ENCODE results near the gene CXorf49B. TPM values are rescaled to one million over a fixed set of nuclear protein-coding genes. Genes with fewer than 3 reads are reported as not detected.
A peak's percentile ranks its signal among the peaks of the same experiment; 100 is the strongest.
"Not testable (repeated sequence)": the region's sequence is repeated elsewhere in the genome, so short reads cannot be mapped to it uniquely, and the experiment has no call there.

The CXorf49B gene
- total RNA-seq, 3 donors from 2014 or later = not detected

DNA sequence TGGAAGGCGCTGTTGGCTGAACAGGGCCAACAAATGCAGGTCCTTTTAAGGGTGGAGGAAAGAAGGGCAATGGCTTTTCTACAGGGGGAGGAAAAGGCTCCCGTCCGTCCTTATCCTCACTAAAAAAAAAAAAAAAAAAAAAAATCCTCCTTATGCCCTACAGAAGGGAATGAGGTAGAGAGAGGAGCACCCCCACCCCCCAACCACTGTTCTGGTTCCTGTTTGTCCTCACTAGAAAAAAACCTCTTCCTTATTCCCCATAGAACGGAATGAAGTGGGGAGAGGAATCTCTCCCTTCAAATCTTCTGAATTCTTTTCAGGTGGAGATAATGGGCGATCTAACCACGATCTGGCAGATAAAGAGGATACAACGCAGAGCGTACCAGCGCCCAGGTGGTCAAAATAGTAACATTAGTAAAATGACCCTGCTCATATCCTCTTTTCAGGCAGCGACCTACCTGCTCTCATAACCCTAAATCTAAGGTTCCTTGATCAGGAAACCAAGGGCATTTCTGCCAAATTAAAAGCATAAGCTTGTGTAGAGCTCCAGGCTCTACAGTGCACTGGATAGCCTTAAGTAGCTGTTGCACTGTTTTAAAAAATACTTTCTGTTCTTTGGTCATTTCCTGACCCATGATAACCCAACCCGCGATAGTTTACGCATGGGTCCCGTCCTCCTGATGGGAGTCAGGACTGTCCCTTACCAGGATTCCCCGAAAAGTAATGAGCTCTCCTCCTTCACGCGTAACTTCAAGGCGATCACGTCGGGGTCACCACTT lies 20.6 kb downstream of the CXorf49B start:
- H3K27me3 Mint-ChIP-seq (ENCODE audit: low read depth); H3K4me3 Mint-ChIP-seq; H3K4me1 Mint-ChIP-seq (ENCODE audit: low read depth); DNase-seq; H3K36me3 Mint-ChIP-seq (ENCODE audit: insufficient read depth); H3K9me3 Mint-ChIP-seq: not testable (repeated sequence)
- ATAC-seq = peak in 1 of 2 donors; percentile 20

DNA sequence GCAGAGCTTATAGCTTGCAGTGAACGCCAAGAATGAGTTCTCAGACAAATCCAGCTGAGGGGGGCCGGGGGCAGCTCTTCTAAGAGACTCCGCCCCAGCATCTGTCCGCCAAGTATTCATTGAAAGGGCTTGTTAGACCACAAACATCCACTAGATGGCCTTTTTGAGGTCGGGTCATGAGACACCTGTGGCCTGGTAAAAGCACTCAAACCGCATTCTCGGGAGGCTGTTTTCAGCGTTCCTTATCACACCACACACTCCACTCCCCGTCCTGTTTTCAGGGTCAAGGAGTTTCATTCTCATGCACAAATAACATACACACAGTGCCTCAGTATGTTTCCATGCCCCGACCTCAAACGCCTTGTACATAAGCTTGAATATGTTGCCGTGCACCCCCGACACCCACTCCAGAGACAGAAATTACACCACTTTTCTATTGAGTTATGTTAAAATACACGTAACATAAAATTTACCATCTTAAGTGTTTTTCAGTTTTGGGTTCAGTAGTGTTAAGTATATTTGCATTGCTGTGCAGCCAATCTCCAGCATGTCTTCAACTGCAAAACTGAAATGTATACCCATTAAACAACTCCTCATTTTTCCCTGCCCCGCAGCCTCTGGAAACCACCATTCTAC lies 21.3 kb downstream of the CXorf49B start:
- not testable (repeated sequence) for H3K27me3 Mint-ChIP-seq (ENCODE audit: low read depth); H3K4me1 Mint-ChIP-seq (ENCODE audit: low read depth); H3K9me3 Mint-ChIP-seq; H3K4me3 Mint-ChIP-seq; DNase-seq; H3K36me3 Mint-ChIP-seq (ENCODE audit: insufficient read depth)
- peak; percentile 60 to 63 for ATAC-seq

DNA sequence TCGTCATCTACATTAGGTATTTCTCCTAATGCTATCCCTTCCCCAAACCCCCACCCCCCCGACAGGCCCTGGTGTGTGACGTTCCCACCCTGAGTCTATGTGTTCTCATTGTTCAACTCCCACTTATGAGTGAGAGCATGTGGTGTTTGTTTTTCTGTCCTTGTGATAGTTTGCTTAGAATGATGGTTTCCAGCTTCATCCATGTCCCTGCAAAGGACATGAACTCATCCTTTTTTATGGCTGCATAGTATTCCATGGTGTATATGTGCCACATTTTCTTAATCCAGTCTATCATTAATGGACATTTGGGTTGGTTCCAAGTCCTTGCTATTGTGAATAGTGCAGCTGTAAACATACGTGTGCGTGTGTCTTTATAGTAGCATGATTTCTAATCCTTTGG lies 43.3 kb downstream of the CXorf49B start:
- not testable (repeated sequence) for H3K27me3 Mint-ChIP-seq (ENCODE audit: low read depth); H3K36me3 Mint-ChIP-seq (ENCODE audit: insufficient read depth); DNase-seq; H3K4me1 Mint-ChIP-seq (ENCODE audit: low read depth); H3K4me3 Mint-ChIP-seq; H3K9me3 Mint-ChIP-seq; ATAC-seq

DNA sequence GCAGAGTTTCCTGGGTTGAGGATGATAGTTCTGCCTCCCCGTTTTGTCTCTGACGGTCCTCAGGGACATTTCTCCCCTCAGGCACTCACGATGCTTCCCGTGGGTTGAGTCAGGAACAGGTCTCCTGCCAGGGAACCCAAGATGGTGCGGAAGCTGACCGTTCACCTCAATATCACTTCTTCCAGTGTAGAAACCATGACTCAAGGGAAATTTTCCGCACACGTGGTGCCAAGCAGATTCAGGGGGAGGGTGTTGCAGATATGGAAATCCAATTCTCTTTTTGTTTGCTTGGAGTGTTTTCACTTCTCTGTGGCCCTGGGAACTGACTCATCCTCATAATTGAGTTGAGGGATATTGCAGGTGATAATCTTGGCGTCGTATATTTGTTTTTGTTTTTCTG lies 46.7 kb downstream of the CXorf49B start:
- Mint-ChIP-seq H3K4me3 (no peak overlapping the region), H3K36me3 (ENCODE audit: insufficient read depth) (no peaks in the 10 kb centered on the region), H3K4me1 (ENCODE audit: low read depth) (no peaks in the 10 kb centered on the region), H3K9me3 (no peaks in the 10 kb centered on the region), H3K27me3 (ENCODE audit: low read depth) (peaks cover 3% of the 10 kb centered on the region)
- DNase-seq (no peak), ATAC-seq (no peak)

DNA sequence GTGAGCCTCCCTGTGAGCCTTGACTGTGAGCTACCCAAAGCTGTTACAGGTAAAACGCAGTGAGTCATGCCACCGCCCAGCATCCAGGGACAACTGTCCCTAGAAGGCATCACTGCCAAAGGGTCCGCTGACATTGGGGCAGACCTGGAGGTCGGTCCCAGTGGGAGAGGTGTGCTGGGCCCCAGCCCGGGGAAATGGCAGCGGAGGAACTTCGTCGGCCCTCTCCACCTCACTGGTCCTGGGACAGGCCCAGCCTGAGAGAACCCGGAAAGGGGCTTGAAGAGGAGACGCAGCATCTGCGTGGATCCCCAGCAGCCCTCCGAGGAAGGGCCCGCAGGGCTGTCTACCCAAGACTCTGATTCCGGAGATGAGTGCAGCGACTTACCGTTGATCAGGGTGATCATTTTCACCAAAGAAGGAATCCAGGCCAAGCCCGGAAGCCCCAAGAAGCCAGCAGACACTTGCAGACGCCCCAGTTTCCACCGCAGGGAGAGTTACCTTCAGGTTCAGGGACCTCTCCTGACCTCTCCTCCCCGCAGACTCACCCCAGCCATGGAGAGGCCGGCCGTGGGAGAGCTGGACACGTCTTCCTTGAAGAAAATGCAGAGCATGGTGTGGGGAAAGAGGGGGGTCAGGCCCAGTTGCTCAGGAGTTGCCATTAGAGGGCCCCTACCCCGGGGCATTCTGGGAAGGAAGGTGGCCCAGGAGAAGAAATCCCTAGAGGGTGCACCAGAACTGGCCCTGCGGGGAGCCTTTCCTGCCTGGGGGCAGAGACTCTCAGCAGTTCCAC lies 51.2 kb downstream of the CXorf49B start:
- DNase-seq = no peak
- no peaks in the 10 kb centered on the region for H3K4me1 Mint-ChIP-seq (ENCODE audit: low read depth)
- no peak overlapping the region for H3K4me3 Mint-ChIP-seq
- H3K36me3 Mint-ChIP-seq (ENCODE audit: insufficient read depth) = no peaks in the 10 kb centered on the region
- H3K27me3 Mint-ChIP-seq (ENCODE audit: low read depth) = peaks cover 5% of the 10 kb centered on the region
- no peak for ATAC-seq
- no peaks in the 10 kb centered on the region for H3K9me3 Mint-ChIP-seq

DNA sequence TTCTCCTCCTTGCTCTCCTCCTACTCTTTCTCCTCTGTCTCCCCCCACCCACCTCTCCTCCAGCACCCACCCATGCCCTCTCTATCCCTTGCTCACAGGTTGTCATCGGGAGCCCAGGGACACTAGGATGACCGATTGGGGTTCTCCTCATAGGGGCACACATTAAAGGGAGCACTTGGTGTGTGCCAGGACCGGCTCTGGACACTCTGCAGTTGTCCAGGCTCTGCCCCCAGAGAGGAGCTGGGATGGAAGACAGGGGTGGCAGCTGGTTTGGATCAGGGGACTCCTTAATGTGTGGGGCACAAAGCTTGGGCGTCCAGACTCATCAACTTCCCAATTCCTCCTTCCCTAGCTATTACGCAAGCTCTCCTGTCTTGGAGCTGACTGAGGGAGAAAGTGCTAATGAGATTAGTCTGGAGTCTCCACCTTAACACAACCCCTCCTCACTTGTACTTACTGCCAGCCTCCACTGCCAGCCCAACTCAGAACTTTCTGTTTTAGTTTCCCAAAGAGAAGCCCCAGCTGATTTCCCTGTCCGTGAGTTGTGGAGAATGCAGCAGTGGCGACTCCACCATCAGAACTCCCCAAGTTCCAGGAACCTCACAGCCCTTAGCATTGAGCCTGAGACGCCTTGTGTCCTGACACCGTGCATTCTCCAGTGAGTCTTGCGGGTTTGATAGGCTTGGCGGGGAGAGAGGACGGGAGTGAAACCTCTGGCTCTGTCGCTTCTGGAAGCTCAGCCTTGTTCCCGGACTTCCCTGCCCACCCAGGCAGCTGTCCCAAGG lies 52.2 kb downstream of the CXorf49B start:
- Mint-ChIP-seq H3K9me3 (no peaks in the 10 kb centered on the region), H3K27me3 (ENCODE audit: low read depth) (peaks cover 10% of the 10 kb centered on the region), H3K4me3 (no peak overlapping the region), H3K36me3 (ENCODE audit: insufficient read depth) (no peaks in the 10 kb centered on the region), H3K4me1 (ENCODE audit: low read depth) (no peaks in the 10 kb centered on the region)
- no peak for DNase-seq
- no peak for ATAC-seq

DNA sequence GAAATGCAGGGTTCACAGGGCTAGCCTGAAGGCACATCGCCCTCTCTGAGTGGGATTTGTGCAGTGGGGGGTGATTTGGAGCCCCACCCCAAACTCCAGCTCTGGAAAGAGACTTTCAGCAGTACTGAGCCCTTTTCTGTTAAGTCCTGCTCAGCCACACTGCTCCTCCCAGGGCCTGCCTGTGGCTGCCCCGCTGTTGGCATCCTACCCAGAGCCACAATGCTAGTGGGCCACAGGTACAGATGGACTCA lies 52.7 kb downstream of the CXorf49B start:
- ATAC-seq (no peak), DNase-seq (no peak)
- no peaks in the 10 kb centered on the region for H3K36me3 Mint-ChIP-seq (ENCODE audit: insufficient read depth)
- H3K4me1 Mint-ChIP-seq (ENCODE audit: low read depth) = no peaks in the 10 kb centered on the region
- peaks cover 10% of the 10 kb centered on the region for H3K27me3 Mint-ChIP-seq (ENCODE audit: low read depth)
- H3K9me3 Mint-ChIP-seq = no peaks in the 10 kb centered on the region
- no peak overlapping the region for H3K4me3 Mint-ChIP-seq

Other genes with a start within 250 kb of the CXorf49B start
- gene OGT, start 230.2 kb upstream of the CXorf49B start, total RNA-seq = 100 to 1,000 TPM; 150 to 198 (median 166) TPM
- gene GCNA, start 184.9 kb upstream of the CXorf49B start, total RNA-seq = 1 to 10 TPM; 1.7 to 2.2 (median 2.1) TPM
- 10 to 100 TPM; 44.9 to 64.7 (median 53.1) TPM for gene CXCR3, start 144.8 kb upstream of the CXorf49B start, total RNA-seq
- not detected for gene CXorf49, start 45.1 kb upstream of the CXorf49B start, total RNA-seq
- under 1 TPM; 0.30 to 0.65 (median 0.32) TPM for gene NHSL2, start 147.5 kb downstream of the CXorf49B start, total RNA-seq